Heart left ventricle (tissue), 13 donors: ENCODE data around the gene CD9.

ENCODE experiments used
- CTCF ChIP-seq, 12 donors: fragments of 200-600 bp; sonication (generic) in 4 of 12; IDR thresholded peaks; one replicate each; pipeline versions ENCODE4 v1.5.0 to v1.8.0; 2018 to 2022; ENCODE audit warnings: antibody characterized with exemption in 12 of 12, mild to moderate bottlenecking in 5 of 12
- POLR2A ChIP-seq, 2 donors: fragments of 450-650 bp; IDR thresholded peaks; one replicate each; pipeline ENCODE4 v1.6.1; 2017; ENCODE audit warnings: antibody characterized with exemption in 2 of 2, mild to moderate bottlenecking in 2 of 2, moderate library complexity in 2 of 2
- donor health status: ischemic (EF 13 %, LVEDD 7.1; RV severe dilation, severe dysfunction).
- donor health status: DM: no; HTN: yes; CAD: no.
- donor health status: DM: no; HTN: no; CAD: no.
- donor health status: ischemic (EF 25% LVEDD 6.9; RV normal size, moderate dysfunction).
- donor health status: ischemic (EF 25% LVEDD 5.7; RV mildly dilated, moderate dysfunction).
- donor health status: ischemic (EF 35%, LVEDD 5.7; RV mildly dilated, moderate dysfunction).
- donor health status: nonischemic (EF 11% LVEDD 7.7; RV severe dilation, severe dysfunction).
- donor health status: DM: yes; HTN: yes; CAD: no.
- donor health status: PGD.
- donor health status: ischemic (EF 29% LVEDD 5.4; RV normal size, mild dysfunction).
- donor health status: nonischemic (EF 23%, LVEDD 6.1; RV moderate dilation, normal function).

DNA sequence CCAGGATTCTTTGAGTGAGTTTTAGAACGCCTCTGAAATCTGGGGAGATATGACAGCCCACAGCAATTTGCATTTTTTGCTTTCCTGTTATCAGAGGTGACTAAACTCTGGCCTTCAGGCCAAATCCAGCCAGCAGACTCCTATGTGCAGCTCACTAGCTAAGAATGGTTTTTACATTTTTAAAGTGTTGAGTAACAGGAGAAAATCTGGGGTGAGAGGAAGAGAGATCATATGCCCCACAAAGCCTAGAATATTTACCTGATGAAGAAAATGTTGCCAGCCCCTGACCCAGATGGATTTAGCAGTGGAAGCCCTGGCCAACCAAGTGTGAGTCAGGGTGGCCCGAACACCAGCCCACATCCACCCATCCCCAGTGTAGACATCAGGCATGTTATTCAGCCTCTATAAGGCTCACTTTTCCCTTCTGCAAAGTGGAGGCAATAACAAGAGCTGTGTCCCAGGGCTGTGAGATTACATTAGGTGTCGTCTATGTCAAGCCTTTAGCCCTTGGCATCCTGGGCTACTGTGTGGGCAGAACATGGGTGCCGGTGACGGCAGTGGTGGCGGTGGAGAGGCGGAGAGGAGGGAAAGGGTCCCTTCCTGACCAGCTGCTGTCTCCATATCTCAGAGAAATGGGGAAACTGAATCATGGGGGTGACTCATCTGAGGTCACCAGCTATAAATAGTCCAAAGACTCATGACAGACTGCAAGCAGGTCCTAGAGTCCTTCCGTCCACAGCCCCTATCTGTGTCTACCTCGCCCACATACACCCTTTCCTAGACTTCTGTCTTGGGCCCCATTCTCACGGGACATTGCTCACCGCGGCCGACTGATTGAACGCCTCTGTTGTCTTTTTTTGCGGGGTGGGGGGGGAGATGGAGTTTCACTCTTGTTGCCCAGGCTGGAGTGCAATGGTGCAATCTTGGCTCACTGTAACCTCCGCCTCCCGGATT is 32.6 kb upstream of the CD9 start:
- TF ChIP-seq CTCF (IDR thresholded peaks at IDR 0.05) = no peak
- no peak for TF ChIP-seq POLR2A (IDR thresholded peaks at IDR 0.05)
